ENCODE measurements around the gene IPPK.

IPPK gene

DNA sequence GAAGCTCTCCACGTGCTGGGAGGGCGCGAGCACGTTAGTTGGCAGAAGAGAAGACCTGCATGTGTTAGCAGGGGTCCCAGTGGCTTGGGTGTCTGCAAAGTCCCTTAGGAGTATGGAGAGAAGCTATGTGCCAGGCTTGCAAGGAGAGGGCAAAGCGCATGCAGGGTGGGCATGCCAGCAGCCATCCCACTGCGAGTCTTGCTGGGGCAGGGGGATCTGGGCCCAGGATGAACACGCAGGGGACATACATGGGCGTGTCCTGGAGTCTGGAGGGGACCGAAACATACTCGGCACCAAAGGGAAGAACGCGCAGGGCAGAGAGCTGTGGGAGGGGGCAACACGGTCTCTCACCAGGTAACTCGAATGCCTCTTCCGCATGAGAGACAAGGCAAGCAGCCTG, 43.6 kb upstream of the IPPK start:
- H3K4me3 ChIP-seq (ENCODE audit: low read depth, low read length): no peak overlapping the region
- H3K36me3 ChIP-seq (ENCODE audit: insufficient read depth, low read length): peaks cover 13% of the 10 kb centered on the region; the same call in 1 of the 2 replicates
- H2AFZ ChIP-seq (ENCODE audit: low read length, unreplicated experiment): no peak overlapping the region
- no peaks in the 10 kb centered on the region for H3K27me3 ChIP-seq (ENCODE audit: insufficient read depth, low read length)
- H3K79me2 ChIP-seq (ENCODE audit: control insufficient read depth, insufficient read depth, low read length, unreplicated experiment): no peaks in the 10 kb centered on the region
- no peak overlapping the region for H3K27ac ChIP-seq (ENCODE audit: low read depth, low read length)
- no peaks in the 10 kb centered on the region for H3K4me1 ChIP-seq (ENCODE audit: control insufficient read depth, insufficient read depth, low read length, unreplicated experiment)

DNA sequence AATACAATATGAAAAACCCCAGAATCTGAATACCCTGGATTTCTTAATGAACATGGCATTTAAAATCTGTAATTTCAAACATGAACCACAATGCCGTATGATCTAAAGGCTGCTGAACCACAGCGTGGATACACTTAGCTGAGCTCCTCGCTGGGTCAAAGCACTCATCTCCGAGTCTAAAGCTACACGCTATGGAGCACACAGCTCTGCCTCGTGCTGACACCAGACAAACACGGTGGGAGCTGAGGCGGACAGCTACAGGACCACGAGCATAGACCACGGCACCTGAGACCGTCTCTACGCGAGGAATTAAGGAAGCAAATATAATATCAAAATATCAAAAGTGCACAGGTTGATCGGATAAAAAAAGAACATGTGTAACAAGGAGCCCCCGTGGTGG, 42.8 kb upstream of the IPPK start:
- Histone ChIP-seq H3K4me3 (ENCODE audit: low read depth, low read length) (no peak overlapping the region), H3K4me1 (ENCODE audit: control insufficient read depth, insufficient read depth, low read length, unreplicated experiment) (no peaks in the 10 kb centered on the region), H3K27me3 (ENCODE audit: insufficient read depth, low read length) (no peaks in the 10 kb centered on the region), H2AFZ (ENCODE audit: low read length, unreplicated experiment) (no peak overlapping the region), H3K36me3 (ENCODE audit: insufficient read depth, low read length) (peaks cover 13% of the 10 kb centered on the region; the same call in 1 of the 2 replicates), H3K27ac (ENCODE audit: low read depth, low read length) (no peak overlapping the region), H3K79me2 (ENCODE audit: control insufficient read depth, insufficient read depth, low read length, unreplicated experiment) (no peaks in the 10 kb centered on the region)

DNA sequence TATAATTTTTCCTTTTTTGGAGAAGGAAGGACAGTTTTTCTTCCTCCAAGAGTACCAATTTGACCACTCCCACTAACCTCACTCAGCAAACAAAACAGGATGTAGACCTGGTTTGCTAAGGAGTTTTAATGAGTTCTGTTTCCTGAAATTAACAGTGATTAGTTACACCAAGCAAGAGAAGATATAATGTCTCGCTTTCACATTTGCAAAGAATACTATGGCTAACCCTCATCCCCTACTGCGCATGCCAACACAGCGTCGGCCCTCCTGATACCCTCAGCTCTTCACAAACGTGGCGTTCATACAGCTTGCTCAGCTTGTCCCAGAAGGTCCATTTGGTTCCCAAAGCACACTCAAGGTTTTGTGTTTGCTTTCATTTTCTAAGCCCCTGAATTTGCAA, 41.9 kb upstream of the IPPK start:
- H3K27me3 ChIP-seq (ENCODE audit: insufficient read depth, low read length): no peaks in the 10 kb centered on the region
- no peak overlapping the region for H3K27ac ChIP-seq (ENCODE audit: low read depth, low read length)
- H3K4me3 ChIP-seq (ENCODE audit: low read depth, low read length): no peak overlapping the region
- H3K4me1 ChIP-seq (ENCODE audit: control insufficient read depth, insufficient read depth, low read length, unreplicated experiment): no peaks in the 10 kb centered on the region
- H2AFZ ChIP-seq (ENCODE audit: low read length, unreplicated experiment): no peak overlapping the region
- peaks cover 13% of the 10 kb centered on the region; the same call in 1 of the 2 replicates for H3K36me3 ChIP-seq (ENCODE audit: insufficient read depth, low read length)
- no peaks in the 10 kb centered on the region for H3K79me2 ChIP-seq (ENCODE audit: control insufficient read depth, insufficient read depth, low read length, unreplicated experiment)

DNA sequence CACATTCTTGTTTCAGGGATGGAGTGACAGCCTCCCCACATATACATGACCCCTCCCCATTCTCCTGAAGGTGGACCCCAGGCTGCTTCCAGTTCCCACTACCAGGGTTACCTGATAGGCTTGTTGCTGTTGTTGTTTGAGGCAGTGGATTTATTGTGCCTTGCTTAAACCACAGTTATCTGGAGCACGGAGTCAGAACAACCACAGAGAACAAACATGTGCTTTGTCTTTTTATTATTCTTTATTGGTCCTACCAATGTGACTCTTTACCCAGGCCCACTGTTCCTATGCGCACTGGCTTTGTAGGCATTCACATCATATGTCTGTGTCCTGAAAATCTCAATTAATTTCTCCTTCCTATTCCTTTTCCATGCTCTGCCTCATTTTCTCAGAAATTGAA, 41.2 kb upstream of the IPPK start:
- Histone ChIP-seq H2AFZ (ENCODE audit: low read length, unreplicated experiment) (no peak overlapping the region), H3K4me3 (ENCODE audit: low read depth, low read length) (no peak overlapping the region), H3K27me3 (ENCODE audit: insufficient read depth, low read length) (no peaks in the 10 kb centered on the region), H3K36me3 (ENCODE audit: insufficient read depth, low read length) (peaks cover 13% of the 10 kb centered on the region; the same call in 1 of the 2 replicates), H3K4me1 (ENCODE audit: control insufficient read depth, insufficient read depth, low read length, unreplicated experiment) (no peaks in the 10 kb centered on the region), H3K79me2 (ENCODE audit: control insufficient read depth, insufficient read depth, low read length, unreplicated experiment) (no peaks in the 10 kb centered on the region), H3K27ac (ENCODE audit: low read depth, low read length) (no peak overlapping the region)

DNA sequence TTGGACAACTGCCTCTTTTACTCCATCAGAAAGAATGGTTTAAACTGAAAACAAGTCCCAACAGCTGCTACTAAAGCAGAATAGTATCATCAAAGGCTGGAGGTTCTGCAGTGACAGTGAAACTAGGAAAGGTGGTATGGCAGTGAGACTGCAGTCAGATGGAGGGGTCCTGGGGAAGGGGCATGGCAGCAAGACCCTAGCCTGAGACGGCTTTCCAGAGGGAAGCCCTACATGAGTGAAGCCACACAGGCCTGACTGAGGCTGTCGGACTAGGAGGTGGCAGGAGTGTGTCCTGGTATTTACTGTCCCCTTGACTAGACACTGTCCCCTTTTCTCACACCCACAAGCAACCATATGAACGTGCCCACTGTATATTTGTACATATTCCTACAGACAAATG, 40.4 kb upstream of the IPPK start:
- Histone ChIP-seq H3K27ac (ENCODE audit: low read depth, low read length) (no peak overlapping the region), H3K4me3 (ENCODE audit: low read depth, low read length) (no peak overlapping the region), H3K27me3 (ENCODE audit: insufficient read depth, low read length) (no peaks in the 10 kb centered on the region), H3K4me1 (ENCODE audit: control insufficient read depth, insufficient read depth, low read length, unreplicated experiment) (no peaks in the 10 kb centered on the region), H3K36me3 (ENCODE audit: insufficient read depth, low read length) (peaks cover 9% of the 10 kb centered on the region; the same call in 1 of the 2 replicates), H3K79me2 (ENCODE audit: control insufficient read depth, insufficient read depth, low read length, unreplicated experiment) (no peaks in the 10 kb centered on the region), H2AFZ (ENCODE audit: low read length, unreplicated experiment) (no peak overlapping the region)

DNA sequence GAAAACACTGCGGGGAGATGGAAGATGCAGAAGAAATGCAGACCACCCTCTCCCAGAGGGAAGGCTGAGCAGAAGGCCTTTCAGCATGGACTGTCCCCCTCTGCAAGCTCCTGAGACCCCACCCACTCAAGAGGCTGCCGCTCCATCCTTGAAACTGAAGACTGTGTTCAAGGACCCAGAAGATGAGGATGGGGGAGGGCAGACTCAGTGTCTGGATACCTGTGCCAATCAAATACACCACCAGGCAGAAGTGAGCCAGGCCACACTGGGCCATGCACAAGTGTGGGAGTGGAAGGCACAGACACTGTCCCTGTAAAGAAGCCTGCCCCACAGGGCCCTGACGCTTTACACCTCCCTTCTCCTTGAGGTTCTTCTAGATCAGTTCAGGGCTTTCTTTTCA, 40.0 kb upstream of the IPPK start:
- Histone ChIP-seq H3K27me3 (ENCODE audit: insufficient read depth, low read length) (no peaks in the 10 kb centered on the region), H2AFZ (ENCODE audit: low read length, unreplicated experiment) (no peak overlapping the region), H3K36me3 (ENCODE audit: insufficient read depth, low read length) (peaks cover 9% of the 10 kb centered on the region; the same call in 1 of the 2 replicates), H3K79me2 (ENCODE audit: control insufficient read depth, insufficient read depth, low read length, unreplicated experiment) (no peaks in the 10 kb centered on the region), H3K4me3 (ENCODE audit: low read depth, low read length) (no peak overlapping the region), H3K4me1 (ENCODE audit: control insufficient read depth, insufficient read depth, low read length, unreplicated experiment) (no peaks in the 10 kb centered on the region), H3K27ac (ENCODE audit: low read depth, low read length) (no peak overlapping the region)

DNA sequence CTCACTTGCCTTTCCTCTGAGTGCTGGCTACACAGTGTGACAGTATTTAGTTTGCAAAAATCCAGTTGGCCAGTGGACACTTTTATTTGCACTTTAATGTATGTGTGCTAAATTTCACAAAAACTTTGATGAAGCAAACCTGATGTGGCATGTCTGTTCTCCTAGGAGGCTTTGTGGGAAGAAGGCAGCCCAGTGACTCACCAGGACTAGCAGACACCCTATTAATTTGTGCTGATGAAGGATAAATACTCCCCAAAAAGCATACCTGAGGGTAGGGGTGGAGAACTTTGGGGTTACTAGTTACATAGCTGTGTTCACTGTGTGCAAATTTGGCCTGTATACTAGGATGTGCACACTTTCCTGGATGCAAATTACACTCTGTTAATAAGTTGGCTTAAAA, 39.3 kb upstream of the IPPK start:
- H3K79me2 ChIP-seq (ENCODE audit: control insufficient read depth, insufficient read depth, low read length, unreplicated experiment): no peaks in the 10 kb centered on the region
- no peaks in the 10 kb centered on the region for H3K4me1 ChIP-seq (ENCODE audit: control insufficient read depth, insufficient read depth, low read length, unreplicated experiment)
- no peaks in the 10 kb centered on the region for H3K27me3 ChIP-seq (ENCODE audit: insufficient read depth, low read length)
- H2AFZ ChIP-seq (ENCODE audit: low read length, unreplicated experiment): no peak overlapping the region
- H3K4me3 ChIP-seq (ENCODE audit: low read depth, low read length): no peak overlapping the region
- H3K36me3 ChIP-seq (ENCODE audit: insufficient read depth, low read length): peaks cover 9% of the 10 kb centered on the region; the same call in 1 of the 2 replicates
- H3K27ac ChIP-seq (ENCODE audit: low read depth, low read length): no peak overlapping the region

DNA sequence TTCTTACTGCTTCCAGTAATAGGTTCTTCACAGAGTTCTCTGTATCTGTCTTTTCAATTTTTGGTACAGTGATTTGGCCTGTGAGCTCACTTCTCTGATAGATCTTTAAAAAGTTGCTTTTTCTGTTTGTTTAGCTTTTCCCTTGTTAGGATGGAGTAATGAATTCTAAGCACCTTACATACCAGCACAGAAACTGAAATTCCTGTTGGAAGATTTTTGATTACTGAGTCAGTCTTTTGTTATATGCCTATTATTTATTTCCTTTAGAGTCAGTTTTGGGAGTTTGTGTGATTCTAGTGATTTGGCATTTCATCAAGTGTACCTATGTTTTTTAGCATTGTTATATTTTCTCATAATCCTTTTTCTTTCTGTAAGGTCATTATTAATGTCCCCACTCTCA, 37.6 kb upstream of the IPPK start:
- H3K4me1 ChIP-seq (ENCODE audit: control insufficient read depth, insufficient read depth, low read length, unreplicated experiment): no peaks in the 10 kb centered on the region
- no peaks in the 10 kb centered on the region for H3K27me3 ChIP-seq (ENCODE audit: insufficient read depth, low read length)
- no peaks in the 10 kb centered on the region for H3K79me2 ChIP-seq (ENCODE audit: control insufficient read depth, insufficient read depth, low read length, unreplicated experiment)
- H3K4me3 ChIP-seq (ENCODE audit: low read depth, low read length): no peak overlapping the region
- H3K27ac ChIP-seq (ENCODE audit: low read depth, low read length): no peak overlapping the region
- no peak overlapping the region for H2AFZ ChIP-seq (ENCODE audit: low read length, unreplicated experiment)
- H3K36me3 ChIP-seq (ENCODE audit: insufficient read depth, low read length): peaks cover 9% of the 10 kb centered on the region; the same call in 1 of the 2 replicates

DNA sequence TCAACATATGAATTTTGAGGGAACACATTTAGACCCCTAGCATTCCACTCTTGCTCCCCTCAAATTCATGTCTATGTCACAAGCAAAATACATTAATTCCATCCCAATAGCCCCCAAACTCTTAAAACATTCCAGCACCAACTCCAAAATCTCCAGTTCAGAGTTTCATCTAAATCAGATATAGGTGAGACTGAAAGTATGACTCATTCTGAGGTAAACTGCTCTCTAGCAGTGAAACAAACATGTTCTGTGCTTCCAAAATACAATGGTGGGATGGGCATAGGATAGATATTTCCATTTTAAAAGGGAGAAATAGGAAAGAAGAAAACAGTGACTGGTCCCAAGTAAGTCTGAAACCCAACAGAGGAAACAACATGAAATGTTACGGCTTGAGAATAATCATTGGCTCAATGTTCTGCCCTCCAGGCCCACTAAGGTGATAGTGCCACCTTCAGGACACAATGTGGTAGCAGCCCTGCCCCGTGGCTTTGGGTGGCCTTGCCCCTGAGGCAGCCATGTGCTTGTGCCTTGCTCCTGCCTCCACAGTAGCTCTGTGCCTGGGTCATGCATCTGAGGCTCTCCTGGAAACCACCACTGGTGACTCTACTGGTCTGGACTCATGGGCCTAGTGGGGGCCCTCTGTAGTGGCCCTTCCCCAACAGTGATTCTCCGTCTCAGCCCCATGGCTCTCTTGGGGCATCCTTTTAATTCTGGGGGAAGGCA, 36.4 kb upstream of the IPPK start:
- no peaks in the 10 kb centered on the region for H3K79me2 ChIP-seq (ENCODE audit: control insufficient read depth, insufficient read depth, low read length, unreplicated experiment)
- H3K4me3 ChIP-seq (ENCODE audit: low read depth, low read length): no peak overlapping the region

DNA sequence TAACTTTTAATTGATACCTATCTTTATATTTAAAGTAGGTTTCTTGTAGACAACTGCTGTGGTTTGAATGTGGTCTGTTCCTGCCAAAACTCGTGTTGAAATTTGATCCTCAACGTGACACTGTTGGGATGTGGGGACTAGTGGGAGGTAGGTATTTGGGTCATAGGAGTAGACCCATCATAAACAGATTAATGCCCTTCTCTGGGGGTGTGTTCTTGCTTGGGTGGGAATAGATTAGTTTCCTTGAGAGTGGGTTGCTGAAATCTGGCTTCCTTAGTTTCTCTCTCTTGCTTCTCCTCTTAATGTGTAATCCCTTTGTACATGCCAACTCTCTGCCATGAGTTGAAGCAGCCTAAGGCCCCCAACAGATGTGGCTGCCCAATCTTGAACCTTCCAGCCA, 34.6 kb upstream of the IPPK start:
- Histone ChIP-seq H2AFZ (ENCODE audit: low read length, unreplicated experiment) (no peak overlapping the region), H3K79me2 (ENCODE audit: control insufficient read depth, insufficient read depth, low read length, unreplicated experiment) (no peaks in the 10 kb centered on the region), H3K27ac (ENCODE audit: low read depth, low read length) (no peak overlapping the region), H3K4me3 (ENCODE audit: low read depth, low read length) (no peak overlapping the region), H3K4me1 (ENCODE audit: control insufficient read depth, insufficient read depth, low read length, unreplicated experiment) (no peaks in the 10 kb centered on the region), H3K27me3 (ENCODE audit: insufficient read depth, low read length) (no peaks in the 10 kb centered on the region), H3K36me3 (ENCODE audit: insufficient read depth, low read length) (no peaks in the 10 kb centered on the region)

More for the DNA sequence above, 36.4 kb upstream of the IPPK start:
- Histone ChIP-seq H3K27ac (ENCODE audit: low read depth, low read length) (no peak overlapping the region), H3K27me3 (ENCODE audit: insufficient read depth, low read length) (no peaks in the 10 kb centered on the region), H2AFZ (ENCODE audit: low read length, unreplicated experiment) (no peak overlapping the region), H3K36me3 (ENCODE audit: insufficient read depth, low read length) (0 out of 2 replicates have a peak, but pooled peaks cover 2% of the 10 kb centered on the region), H3K4me1 (ENCODE audit: control insufficient read depth, insufficient read depth, low read length, unreplicated experiment) (no peaks in the 10 kb centered on the region)

DNA sequence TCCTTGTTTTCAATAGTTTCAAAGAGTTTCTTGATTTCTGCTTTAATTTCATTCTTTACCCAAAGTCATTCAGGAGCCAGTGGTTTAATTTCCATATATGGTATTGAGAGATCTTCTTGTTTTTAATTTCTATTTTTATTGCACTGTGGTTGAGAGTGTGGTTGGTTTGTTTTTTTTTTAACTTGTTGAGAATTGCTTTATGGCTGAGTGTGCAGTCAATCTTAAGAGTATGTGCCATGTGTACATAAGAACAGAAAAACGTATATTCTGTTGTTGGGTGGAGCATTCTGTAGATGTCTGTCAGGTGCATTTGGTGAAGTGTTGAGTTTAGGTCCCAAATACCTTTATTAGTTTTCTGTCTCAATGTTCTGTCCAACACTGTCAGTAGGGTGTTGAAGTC, 26.7 kb upstream of the IPPK start:
- no peaks in the 10 kb centered on the region for H3K79me2 ChIP-seq (ENCODE audit: control insufficient read depth, insufficient read depth, low read length, unreplicated experiment)
- peaks cover 4% of the 10 kb centered on the region; the same call in 1 of the 2 replicates for H3K27me3 ChIP-seq (ENCODE audit: insufficient read depth, low read length)
- H3K4me3 ChIP-seq (ENCODE audit: low read depth, low read length): no peak overlapping the region
- no peak overlapping the region for H3K27ac ChIP-seq (ENCODE audit: low read depth, low read length)
- no peaks in the 10 kb centered on the region for H3K36me3 ChIP-seq (ENCODE audit: insufficient read depth, low read length)
- H2AFZ ChIP-seq (ENCODE audit: low read length, unreplicated experiment): no peak overlapping the region
- H3K4me1 ChIP-seq (ENCODE audit: control insufficient read depth, insufficient read depth, low read length, unreplicated experiment): no peaks in the 10 kb centered on the region
